Stimulated activated CD8-positive, alpha-beta memory T cell treated with anti-CD3 and anti-CD28 coated beads, Interleukin-15, amount 100 ng/mL, for 1 hour (primary cell): Measurements from ENCODE around the gene TRIM4.
"Not testable (repeated sequence)": the region's sequence is repeated elsewhere in the genome, so short reads cannot be mapped to it uniquely, and the experiment has no call there.

Experiments
- DNase-seq: peaks from one replicate; pipeline ENCODE4 v3.0.0-alpha.2; 2020; ENCODE audit warnings: low read depth

Gene TRIM4

DNA sequence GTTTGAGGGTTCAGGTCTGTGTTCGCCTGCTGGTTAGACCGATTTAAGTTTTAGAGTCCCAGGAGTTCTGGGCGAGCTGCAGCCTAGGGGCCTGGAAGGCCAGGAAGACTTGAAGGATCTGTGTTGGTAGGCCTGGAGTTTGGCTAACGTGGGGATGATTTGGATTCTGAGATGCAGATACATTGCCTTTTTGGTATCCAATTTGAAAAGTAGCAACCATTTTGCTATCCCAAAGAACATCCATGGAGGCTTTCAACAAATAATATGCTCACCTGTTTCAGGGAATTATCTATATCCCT lies 433 bp upstream of the TRIM4 start:
- DNase-seq, result no peak

DNA sequence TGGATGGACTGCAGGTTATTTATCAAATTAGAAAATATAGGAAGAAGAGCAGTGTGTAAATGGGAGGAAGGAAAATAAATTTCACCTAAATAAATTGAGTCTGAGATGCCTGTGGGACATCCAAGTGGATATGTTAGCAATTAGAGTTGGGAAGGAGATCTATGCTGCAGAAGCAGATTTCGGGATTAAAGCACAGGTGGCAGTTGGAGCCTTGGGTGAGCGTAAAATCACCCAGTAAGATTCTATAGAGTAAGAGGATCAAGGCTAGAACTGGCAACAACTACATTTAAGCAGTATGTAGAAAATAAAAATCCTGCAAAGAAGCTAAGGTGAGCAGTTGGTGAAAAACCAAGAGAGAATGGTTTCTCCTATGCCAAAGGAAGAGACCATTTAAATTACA lies 8.4 kb downstream of the TRIM4 start:
- no peak for DNase-seq

DNA sequence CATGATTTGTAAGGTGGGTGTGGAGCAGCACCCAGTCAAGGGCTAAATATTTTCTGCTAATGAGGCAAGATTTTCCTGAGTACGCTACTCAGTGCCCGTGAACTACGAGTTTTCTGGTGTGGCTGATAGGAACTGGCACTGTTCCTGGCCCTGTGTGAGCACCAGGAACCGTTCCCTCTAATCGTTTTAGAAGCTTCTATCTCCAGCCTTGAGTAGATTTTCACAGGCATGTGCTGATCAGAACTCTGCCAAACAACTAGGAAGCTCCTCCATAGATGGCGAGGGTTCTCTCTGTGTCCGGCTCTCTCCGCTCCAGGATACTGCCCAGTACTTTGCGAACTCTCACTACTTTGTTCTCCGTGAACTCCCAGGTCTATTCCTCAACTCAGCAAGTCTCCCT lies 17.7 kb downstream of the TRIM4 start:
- DNase-seq, result no peak

DNA sequence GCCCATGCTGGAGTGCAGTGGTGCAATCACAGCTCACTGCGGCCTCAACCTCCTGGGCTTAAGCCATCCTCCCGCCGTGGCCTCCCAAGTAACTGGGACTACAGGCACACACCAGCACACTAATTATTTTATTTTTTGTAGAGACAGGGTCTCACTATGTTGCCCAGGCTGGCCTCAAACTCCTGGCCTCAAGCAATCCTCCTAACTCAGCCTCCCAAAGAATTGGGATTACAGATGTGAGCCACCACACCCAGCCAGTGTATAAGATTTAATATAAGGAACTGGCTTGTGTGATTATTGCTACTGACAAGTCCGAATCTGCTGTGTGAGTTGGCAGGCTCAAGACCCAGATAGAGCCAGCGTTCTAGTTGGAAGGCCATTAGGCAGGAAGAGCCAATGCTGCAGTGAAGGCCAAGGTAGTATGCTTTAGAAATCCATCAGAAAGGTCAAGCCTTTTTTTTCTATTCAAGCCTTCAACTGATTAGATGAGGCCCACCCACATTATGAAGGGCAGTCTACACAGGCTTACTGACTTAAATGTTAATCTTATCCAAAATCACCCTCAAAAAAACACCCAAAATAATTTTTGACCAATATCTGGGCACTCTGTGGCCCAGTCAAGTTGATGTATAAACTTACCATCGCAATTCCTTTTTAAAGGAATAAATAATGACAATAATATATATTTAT lies 19.4 kb downstream of the TRIM4 start:
- DNase-seq, result no peak

DNA sequence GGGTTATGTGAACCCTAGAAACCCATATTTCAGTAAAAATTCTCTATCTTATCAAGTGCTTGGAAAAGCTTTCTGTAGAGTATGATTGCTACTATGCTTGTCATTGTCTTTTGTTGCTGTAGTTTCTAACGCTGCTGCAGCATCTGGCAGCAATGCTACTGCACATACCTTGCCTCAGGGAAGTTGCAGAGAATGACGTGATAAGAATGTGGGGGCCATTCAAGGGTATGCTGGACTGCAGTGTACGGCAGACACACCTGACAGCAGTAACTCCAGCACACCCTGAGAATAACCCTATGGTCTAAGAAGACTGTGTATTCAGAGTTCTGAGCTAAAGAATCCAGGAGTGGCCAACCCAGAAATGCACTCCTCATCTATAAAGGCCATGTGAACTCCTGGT lies 20.5 kb downstream of the TRIM4 start:
- no peak for DNase-seq

DNA sequence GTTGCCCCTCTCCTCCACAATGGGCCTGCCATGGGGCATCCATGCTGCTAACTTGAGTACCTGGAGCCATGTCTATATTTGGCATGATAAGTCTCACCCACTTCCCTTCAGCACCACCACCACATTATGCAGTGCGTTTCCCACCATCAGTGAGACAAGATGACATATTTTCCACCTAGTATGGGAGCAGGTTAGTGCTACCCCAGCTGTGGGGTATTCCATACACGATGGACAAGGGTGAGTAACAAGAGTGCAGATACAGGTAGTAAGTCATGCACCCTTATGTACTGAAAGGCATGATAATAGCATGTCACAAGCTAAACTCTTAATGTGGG lies 21.3 kb downstream of the TRIM4 start:
- DNase-seq, result no peak

DNA sequence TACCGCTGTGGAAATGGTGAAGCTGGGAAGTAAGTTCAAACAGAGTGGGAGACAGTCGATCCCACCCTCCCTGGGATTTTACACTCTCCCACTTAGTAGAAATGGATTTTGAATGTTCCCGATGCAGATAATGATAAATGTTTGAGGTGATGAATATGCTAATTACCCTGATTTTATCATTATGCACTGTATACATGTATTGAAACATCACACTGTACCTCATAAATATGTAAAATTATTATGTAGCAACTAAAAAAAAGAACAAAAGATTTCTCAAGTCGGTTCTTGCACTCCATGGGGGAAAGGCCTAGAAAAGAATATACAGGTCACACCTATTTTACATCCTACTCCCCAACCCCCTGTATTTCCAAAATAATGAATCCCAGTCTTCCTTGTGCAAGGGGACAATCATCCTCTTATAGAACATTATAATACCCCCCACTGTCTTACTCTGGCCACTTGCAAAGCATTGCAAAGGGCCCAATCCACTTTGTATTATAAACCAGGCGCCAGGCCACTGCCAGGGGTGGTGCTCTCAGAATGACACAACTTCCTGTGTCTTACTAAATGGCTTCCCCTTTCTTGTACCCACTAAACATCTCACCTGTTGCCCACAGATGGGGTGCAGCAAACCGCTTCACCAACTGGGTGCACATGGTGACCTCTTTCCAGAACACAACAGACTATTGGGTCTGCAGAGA lies 21.9 kb downstream of the TRIM4 start:
- DNase-seq, result no peak

DNA sequence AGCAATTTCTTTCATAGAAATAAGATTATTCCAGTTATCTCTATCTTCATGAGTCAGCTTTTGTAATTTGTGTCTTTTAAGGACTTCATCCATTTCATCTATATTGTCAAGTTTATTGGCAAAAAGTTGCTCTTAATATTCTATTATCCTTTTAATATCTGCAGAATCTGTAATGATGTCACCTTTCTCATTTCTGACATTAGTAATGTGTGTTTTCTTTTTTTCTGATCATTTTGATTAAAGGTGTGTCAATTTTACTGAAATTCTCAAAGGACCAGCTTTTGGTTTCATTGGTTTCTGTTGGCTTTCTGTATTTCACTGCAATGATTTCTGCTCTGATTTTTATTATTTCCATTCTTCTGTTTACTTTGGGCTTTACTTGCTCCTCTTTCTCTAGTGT lies 24.6 kb downstream of the TRIM4 start:
- DNase-seq, result no peak

DNA sequence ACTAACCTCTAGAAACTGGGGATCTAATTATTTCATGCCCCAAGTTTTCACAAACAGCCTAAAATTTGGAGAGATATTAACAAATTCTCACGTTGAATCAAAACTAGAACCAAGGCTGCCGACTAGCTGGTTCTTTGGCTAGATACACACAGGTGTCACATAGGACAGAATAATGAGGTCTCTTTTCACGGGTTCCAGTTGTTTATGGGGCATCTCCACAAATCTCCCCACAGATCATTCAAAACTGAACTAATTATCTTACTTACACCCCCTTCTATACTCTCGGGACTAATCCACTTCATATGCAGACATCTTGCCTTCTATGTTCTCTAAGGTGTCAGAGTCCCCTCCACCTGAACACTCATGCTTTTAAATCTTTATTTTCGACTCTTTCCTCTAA lies 26.1 kb downstream of the TRIM4 start:
- no peak for DNase-seq

DNA sequence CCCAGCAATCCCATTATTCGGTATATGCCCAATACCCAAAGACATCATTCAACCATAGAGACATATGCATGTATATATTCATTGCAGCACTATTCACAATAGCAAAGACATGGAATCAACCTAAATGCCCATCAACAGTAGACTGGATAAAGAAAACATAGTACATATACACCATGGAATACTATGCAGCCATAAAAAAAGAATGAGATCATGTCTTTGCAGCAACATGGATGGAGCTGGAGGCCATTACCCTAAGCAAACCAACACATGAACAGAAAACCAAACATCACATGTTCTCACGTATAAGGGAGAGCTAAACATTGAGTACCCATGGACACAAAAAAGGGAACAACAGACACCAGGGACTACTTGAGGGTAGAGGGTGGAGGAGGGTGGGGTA lies 29.0 kb downstream of the TRIM4 start:
- DNase-seq, result not testable (repeated sequence)

DNA sequence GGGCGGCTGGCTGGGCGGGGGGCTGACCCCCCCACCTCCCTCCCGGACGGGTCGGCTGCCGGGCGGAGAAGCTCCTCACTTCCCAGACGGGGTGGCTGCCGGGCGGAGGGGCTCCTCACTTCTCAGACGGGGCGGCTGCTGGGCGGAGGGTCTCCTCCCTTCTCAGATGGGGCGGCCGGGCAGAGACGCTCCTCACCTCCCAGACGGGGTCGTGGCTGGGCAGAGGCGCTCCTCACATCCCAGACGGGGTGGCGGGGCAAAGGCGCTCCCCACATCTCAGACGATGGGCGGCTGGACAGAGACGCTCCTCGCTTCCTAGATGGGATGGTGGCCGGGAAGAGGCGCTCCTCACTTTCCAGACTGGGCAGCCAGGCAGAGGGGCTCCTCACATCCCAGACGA lies 31.0 kb downstream of the TRIM4 start:
- DNase-seq, result not testable (repeated sequence)

DNA sequence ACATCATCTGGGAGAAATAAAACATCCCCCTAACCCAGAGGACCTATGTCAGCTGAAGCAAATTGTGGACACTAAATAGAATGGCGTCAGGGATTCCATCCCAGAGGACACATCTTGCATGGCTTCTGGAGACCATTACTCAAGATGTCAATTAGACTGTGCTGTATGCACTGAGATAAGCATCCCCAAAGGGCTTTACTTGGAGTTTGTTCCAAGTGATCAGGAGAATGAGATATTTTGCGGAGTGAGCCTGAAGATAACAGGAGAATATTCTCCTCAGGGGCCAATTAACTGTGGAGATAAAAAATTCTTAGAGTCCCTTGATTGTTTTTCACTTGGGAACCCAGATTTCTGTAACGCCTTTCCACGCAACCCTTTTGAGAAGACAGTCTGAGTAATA lies 38.0 kb downstream of the TRIM4 start:
- no peak for DNase-seq

DNA sequence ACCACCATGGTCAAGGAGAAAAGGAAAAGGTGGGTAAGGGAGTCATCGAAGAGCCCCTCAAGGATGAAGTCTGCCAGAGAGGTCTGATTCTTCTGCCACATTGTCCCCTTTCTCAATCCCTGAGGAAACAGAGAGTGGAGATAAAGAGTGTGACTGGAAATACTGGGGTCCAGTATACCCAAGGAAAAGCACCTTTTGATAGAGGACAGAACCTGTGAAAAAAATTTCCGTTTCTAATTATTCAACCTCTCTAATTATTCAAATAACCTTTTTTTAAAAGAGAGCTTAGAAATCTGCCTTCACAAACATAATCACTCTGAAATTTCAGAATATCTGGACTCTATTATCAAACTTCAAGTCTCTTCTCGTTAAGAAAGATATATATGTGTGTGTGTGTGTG lies 42.4 kb downstream of the TRIM4 start, which contains the start of gene OR2AE1:
Gene OR2AE1, minus strand, starts transcription at position 101 of the 400 bp plus-strand sequence. Its CDS starts 0 bp downstream, at position 101.
- no peak for DNase-seq

DNA sequence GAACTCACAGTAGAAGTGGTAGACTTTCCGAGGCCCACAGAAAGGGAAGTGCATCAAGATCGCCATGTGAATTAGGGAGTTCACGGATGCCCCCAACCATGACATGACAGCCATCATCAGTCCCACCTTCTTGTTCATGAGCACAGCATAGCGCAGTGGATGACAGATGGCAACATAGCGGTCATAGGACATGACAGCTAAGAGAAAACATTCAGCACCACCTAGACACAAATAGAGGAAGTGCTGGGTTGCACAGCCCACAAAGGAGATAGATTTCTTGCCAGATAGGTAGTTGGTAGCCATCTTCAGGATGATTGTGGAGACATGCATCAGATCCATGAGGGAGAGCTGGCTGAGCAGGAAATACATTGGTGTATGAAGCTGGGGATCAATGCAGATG lies 42.8 kb downstream of the TRIM4 start:
- no peak for DNase-seq

DNA sequence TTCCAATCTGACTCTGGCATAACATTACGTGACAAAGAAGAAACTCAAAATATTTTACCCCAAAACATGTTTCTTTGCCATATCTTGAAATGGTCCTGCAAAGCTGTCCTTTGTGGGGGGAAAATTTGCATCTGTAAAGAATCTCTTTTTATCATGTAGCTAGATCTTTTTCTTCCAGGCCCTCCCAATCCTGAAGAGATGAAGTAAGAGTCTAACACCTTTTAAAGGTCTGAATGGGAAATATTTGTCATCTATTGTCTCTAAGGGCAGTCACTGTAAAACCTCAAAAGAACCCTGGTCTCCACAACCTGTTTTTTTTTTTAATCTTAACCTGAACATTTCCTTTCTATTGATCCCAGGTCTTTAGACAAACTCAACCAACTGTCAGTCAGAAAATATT lies 51.1 kb downstream of the TRIM4 start:
- no peak for DNase-seq

DNA sequence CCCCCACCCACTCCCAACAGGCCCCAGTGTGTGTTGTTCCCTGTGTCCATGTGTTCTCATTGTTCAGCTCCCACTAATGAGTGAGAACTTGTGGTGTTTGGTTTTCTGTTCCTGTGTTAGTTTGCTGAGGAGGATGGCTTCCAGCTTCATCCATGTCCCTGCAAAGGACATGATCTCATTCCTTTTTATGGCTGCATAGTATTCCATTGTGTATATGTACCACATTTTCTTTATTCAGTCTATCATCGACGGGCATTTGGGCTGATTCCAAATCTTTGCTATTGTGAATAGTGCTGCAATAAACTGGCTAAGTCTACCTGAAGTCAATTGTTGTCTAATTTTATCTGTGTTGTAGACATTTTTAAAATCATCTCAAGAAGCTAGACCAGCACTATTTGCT lies 51.9 kb downstream of the TRIM4 start:
- DNase-seq, result not testable (repeated sequence)

DNA sequence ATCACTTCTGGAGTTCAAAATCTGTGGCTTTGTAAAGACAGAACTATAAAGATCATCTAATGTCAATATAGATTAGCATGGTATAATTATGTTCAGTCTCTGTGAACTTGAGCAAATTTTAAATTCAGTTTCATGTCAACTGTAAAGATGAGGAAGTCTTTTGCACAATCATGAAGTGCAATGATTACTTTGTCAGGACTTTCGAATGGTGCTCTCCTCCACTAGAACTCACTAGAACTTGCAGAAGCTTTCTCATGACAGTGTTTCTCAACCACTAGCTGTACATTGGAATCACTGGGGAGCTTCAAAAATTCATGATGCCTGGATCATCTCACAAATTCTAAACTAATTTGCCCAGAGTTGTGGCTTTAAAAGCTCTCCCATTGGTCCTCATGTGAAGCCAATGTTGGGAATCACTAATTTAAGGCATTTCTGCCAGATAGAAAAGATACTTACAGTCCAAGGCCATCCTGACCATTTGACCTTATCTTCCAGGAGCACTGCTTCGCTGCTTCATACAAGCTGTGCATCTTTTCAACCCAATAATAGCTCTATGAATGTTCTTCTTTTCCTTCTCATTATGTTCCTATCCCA lies 55.4 kb downstream of the TRIM4 start:
- no peak for DNase-seq

DNA sequence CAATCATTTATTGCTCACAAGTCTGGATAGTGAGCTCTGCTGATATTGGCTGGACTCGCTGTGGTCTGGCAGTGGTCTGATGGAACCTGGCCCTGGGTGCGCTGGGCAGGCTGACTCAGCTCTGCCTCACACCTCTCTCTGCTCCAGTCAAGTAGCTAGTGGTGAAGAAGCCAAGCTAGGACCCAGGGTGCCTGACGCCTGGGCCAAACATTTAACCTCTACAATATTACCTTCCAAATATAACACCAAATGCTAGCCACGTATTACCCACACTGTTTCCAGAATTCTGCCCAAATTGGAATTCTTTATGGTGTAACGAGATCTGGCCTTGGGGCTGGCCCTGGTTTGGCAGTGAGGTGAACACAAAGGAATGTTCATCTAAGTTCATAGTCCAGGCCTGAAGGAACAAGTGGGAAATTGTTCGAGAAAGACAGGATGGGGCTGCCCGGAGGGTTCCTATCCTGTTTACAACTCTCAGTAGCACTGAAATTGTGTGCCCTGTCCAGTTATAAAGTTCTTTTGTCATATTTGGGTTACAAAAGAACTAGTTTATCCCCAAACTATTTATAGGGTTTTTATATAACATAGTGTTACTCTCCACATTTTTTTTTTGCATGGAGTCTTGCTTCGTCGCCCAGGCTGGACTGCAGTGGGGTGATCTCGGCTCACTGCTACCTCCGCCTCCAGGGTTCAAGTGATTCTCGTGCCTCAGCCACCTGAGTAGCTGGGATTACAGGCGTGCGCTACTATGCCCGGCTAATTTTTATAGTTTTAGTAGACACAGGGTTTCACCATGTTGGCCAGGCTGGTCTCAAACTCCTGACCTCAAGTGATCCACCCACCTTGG lies 58.8 kb downstream of the TRIM4 start:
- no peak for DNase-seq

DNA sequence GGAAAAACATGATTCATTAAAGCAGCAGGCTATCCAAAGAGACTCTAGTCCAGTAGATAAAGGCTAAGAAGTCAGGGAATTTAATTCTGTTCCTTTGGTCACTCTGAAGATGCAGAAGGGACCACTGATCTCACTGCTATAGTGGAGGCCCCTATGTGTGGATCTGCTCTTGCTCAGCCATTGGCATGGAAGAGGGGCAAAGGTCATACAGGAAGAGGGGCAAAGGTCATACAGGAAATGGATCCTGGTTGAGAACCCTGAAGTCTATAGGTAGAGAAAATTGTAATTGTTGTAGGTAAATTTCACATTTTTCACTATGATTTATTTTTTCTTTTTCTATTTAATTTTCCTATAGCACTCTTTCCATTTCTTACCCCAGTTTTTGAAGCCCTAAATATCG lies 64.1 kb downstream of the TRIM4 start:
- no peak for DNase-seq

DNA sequence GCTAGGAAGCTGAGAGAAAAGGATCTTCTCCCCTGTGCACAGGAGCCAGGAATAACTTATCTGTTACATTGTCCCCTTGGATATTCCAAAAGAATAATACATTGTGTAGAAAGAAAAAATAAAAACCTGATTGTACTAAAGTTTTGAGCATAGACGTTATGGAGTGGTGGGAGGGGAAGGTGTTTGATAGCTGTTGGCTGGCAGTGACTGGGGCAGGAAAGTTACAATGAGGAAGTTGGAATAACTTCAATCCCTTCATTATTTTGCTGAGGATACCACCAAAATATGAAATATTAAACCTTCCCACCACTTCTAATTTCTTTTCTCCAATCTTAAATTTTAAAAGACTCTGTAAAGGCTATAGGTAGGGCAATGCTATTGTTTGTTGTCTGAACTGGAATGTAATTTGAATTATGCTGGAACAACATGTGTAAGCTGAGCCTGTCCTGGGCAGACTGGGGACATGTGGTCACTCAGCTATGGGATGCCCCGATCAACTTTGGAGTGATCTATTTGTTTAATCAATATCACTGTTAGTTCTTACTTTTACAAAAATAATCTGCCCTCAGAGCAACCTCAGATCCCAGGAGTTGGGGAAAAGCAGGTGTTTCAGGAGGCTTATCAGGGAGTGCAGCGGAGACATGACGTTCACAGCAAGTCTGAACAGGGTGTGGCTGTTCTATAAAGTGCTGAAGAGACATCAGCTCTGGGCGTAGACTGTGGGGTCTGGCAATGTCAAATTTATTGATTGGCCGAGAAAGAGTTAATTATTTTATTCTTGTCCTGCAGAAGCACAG lies 70.7 kb downstream of the TRIM4 start:
- DNase-seq, result no peak

DNA sequence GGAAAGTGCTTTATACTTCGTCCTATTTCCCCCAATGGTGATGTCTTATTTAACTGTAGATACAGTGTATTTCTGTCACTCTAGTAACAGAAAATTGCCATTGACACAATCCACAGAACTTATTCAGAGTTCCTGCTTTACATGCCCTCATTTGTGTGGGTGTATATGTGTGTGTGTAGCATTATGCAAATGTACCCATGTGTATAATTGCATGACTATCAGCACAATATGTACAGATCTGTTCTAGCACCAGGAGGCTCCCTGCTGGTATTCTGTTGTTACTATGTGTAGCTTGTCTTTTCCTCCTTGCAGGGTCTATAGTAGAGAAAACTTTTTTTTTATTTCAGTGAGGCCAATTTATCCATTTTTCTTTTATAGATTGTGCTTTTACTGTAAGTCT lies 75.0 kb downstream of the TRIM4 start:
- no peak for DNase-seq

DNA sequence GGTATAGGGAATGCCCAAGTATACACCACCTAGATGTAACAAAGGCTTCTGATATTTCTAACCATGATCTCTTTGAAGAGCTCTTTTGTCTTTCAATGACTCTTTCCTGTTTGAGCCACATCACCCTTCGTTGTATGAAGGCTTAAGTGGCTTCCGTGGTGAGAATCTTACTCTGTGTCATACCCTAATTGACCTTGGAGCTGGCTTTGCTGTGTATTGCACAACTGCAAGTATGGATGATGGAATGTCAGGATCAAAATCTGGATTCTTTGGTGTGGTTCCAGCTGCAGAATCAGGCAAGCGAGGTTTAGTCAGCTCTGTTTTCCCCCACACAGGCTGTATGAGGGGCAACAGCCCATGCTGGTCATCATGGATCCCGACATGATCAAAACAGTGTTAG lies 75.5 kb downstream of the TRIM4 start:
- DNase-seq, result no peak
